RWPE2 (cell line): ENCODE data around the gene ANKRD39.

ENCODE experiments used
- ATAC-seq: fragments of 200-7000 bp; cut with Tn5 transposase; 3 replicates; pipeline ENCODE4 v1.9.1; 2021; ENCODE audit warnings: low read depth
- DNase-seq: peaks from one replicate; pipeline ENCODE4 v3.0.0-alpha.2; 2020; ENCODE audit warnings: low spot score
- H3K27ac ChIP-seq: fragments of 450-650 bp; 2 replicates; pipeline ENCODE4 v1.5.1; 2017; ENCODE audit warnings: mild to moderate bottlenecking; ENCODE audit not compliant: poor library complexity, severe bottlenecking
- H3K27me3 ChIP-seq: fragments of 250-450 bp; sonication (Bioruptor Pico); 2 replicates; pipeline ENCODE4 v1.5.1; 2021; ENCODE audit warnings: mild to moderate bottlenecking, moderate library complexity; ENCODE audit not compliant: insufficient read depth, poor library complexity, severe bottlenecking
- H3K36me3 ChIP-seq: fragments of 250-450 bp; sonication (Bioruptor Pico); 2 replicates; pipeline ENCODE4 v1.5.1; 2020; ENCODE audit warnings: low read depth, mild to moderate bottlenecking, moderate library complexity
- H3K4me1 ChIP-seq: fragments of 250-450 bp; sonication (Bioruptor Pico); 2 replicates; pipeline ENCODE4 v1.5.1; 2021; ENCODE audit warnings: mild to moderate bottlenecking, moderate library complexity; ENCODE audit not compliant: insufficient read depth, poor library complexity, severe bottlenecking
- H3K4me3 ChIP-seq: fragments of 250-450 bp; sonication (Bioruptor Pico); 2 replicates; pipeline ENCODE4 v1.5.1; 2021; ENCODE audit warnings: mild to moderate bottlenecking, moderate library complexity; ENCODE audit not compliant: severe bottlenecking
- H3K9me3 ChIP-seq: fragments of 250-450 bp; sonication (Bioruptor Pico); 2 replicates; pipeline ENCODE4 v1.5.1; 2021; ENCODE audit warnings: mild to moderate bottlenecking, moderate library complexity; ENCODE audit not compliant: severe bottlenecking
- TF ChIP-seq, protein P1 (sequence below): fragments of 450-650 bp; IDR thresholded peaks from one replicate; pipeline ENCODE4 v1.5.1; 2017; ENCODE audit warnings: mild to moderate bottlenecking, moderate library complexity; ENCODE audit not compliant: poor library complexity, severe bottlenecking

Gene ANKRD39

DNA sequence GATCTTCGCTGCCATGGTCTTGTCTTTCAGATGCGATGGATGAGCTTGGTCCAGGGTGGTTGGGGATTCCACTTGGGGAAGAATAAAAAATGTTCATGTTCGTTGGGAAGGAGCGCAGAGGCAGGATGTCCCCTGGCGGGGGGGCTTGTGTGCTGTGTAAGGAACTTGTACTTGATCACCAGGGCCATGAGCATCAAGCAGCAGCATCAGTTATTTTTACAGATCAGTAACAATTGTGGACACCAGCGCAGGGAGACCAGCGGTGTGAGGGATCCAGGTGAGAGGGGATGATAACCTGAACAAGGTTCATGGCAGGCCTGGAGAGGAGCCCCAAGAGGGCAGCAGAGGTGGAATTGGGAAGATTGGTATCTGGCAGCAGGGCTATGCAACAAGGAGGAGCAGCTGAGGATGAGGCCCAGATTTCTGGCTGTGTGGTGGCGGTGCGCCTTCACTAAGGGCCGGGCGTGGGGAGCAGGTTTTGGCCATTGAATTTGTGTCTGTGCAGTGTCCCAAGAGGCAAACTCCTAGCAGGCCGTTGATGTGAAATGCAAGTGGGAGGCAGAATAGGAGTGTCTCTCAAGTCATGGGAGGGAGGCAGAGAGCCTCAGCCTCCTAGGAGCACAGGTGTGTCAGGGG lies 37.8 kb downstream of the ANKRD39 start:
- Histone ChIP-seq H3K27ac (no peak overlapping the region), H3K4me3 (no peak overlapping the region), H3K9me3 (no peaks in the 10 kb centered on the region), H3K4me1 (peaks cover 3% of the 10 kb centered on the region), H3K36me3 (peaks cover 4% of the 10 kb centered on the region; the same call in 1 of the 2 replicates), H3K27me3 (no peaks in the 10 kb centered on the region)
- TF ChIP-seq, protein P1, sequence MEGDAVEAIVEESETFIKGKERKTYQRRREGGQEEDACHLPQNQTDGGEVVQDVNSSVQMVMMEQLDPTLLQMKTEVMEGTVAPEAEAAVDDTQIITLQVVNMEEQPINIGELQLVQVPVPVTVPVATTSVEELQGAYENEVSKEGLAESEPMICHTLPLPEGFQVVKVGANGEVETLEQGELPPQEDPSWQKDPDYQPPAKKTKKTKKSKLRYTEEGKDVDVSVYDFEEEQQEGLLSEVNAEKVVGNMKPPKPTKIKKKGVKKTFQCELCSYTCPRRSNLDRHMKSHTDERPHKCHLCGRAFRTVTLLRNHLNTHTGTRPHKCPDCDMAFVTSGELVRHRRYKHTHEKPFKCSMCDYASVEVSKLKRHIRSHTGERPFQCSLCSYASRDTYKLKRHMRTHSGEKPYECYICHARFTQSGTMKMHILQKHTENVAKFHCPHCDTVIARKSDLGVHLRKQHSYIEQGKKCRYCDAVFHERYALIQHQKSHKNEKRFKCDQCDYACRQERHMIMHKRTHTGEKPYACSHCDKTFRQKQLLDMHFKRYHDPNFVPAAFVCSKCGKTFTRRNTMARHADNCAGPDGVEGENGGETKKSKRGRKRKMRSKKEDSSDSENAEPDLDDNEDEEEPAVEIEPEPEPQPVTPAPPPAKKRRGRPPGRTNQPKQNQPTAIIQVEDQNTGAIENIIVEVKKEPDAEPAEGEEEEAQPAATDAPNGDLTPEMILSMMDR = peak; percentile 12
- ATAC-seq = no peak
- DNase-seq = no peak

DNA sequence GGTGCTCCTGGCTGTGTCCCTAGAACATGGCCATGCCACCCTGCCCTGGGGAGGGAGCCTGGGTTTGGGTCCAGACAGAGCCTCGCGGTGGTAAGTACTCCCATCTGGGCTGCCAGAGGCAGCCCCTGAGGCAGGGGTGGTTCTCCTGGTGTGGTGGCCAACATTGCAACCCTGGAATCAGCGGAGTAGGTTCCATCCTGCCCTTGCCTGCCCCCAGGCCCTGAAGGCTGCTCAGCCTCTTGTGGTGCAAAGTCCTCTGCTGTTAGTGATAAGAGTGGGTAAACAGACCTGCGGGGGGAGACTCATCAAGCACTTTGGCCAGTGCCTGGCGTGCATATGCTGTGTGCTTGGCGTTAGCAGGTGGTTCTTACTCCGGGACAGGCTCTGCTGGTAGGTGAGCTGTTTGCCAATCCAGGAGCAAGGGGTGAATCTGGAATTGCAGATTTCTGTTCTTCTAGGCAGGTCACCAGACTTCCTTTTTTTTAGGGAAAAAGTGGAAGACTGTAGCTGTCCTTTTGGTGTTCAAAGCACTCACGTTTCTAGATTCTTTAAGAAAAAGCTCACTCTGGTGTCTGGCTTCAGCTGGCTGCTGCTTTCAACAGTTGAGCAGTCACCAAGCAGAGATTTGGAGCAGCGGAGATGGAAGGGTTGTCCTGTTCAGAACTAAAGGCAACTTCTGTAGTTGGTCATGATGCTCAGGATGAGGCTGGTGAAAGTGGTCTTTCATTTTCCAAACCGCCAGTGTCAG lies 38.5 kb downstream of the ANKRD39 start:
- Histone ChIP-seq H3K27me3 (no peaks in the 10 kb centered on the region), H3K27ac (no peak overlapping the region), H3K4me1 (peaks cover 3% of the 10 kb centered on the region), H3K4me3 (no peak overlapping the region), H3K36me3 (no peaks in the 10 kb centered on the region; the same call in 1 of the 2 replicates), H3K9me3 (no peaks in the 10 kb centered on the region)
- TF ChIP-seq, protein P1 = no peak
- no peak for DNase-seq
- ATAC-seq = no peak

DNA sequence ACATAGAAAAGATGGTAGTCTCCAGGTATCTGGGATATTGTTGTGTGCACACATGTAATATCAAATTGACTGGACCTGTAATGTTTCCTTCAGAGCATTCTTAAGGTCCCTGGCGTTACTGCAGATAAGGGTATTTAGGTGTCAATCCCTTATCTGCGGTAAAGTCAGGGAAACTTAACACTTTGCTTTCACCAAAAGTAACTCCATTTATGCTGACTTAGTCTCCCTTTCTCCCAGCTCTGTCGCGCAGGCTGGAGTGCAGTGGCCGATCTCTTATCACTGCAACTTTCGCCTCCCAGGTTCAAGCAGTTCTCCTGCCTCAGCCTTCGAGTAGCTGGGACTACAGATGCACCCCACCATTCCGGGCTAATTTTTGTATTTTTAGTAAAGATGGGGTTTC lies 39.9 kb downstream of the ANKRD39 start:
- no peaks in the 10 kb centered on the region for H3K27me3 ChIP-seq
- TF ChIP-seq, protein P1 = no peak
- H3K36me3 ChIP-seq = no peaks in the 10 kb centered on the region; the same call in 1 of the 2 replicates
- no peak for DNase-seq
- H3K4me3 ChIP-seq = no peak overlapping the region
- no peaks in the 10 kb centered on the region for H3K4me1 ChIP-seq
- no peak overlapping the region for H3K27ac ChIP-seq
- no peaks in the 10 kb centered on the region for H3K9me3 ChIP-seq
- no peak for ATAC-seq

DNA sequence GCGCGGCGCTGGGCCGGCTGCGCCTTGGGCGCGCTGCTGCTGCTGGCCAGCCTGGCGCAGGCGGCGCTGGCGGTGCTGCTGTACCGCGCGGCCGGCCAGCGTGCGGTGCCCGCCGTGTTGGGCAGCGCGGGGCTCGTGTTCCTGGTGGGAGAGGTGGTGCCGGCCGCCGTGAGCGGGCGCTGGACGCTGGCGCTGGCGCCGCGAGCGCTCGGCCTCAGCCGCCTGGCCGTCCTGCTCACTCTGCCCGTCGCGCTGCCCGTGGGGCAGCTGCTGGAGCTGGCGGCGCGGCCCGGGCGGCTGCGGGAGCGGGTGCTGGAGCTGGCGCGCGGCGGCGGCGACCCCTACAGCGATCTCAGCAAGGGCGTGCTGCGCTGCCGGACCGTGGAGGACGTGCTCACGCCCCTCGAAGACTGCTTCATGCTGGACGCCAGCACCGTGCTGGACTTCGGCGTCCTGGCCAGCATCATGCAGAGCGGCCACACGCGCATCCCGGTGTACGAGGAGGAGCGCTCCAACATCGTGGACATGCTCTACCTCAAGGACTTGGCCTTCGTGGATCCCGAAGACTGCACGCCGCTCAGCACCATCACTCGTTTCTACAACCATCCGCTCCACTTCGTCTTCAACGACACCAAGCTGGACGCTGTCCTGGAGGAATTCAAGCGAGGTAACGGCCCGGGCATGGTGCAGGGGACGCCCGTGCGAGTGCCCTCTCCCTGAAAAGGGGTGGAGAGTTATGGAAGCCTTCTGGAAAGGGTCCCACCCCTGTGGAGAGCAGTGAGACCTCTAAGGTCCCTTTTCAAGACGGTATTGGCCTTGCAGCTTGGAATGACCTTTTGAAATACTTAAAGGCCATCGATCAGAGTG lies 40.7 kb downstream of the ANKRD39 start:
- DNase-seq = no peak

More for the DNA sequence above, 40.7 kb downstream of the ANKRD39 start:
- Histone ChIP-seq H3K4me3 (peak overlapping the region; percentile 69), H3K27ac (peak overlapping the region; percentile 42), H3K36me3 (no peaks in the 10 kb centered on the region; the same call in 1 of the 2 replicates), H3K9me3 (no peaks in the 10 kb centered on the region), H3K4me1 (no peaks in the 10 kb centered on the region), H3K27me3 (no peaks in the 10 kb centered on the region)
- TF ChIP-seq, protein P1 = no peak
- ATAC-seq = no peak
